Activated CD8-positive, alpha-beta memory T cell treated with anti-CD3 and anti-CD28 coated beads, Interleukin-2, amount 50 U/mL, for 1 hour (primary cell): ENCODE measurements around the gene CGB5.
"Not testable (repeated sequence)": the region's sequence is repeated elsewhere in the genome, so short reads cannot be mapped to it uniquely, and the experiment has no call there.

ENCODE experiments used
- DNase-seq: peaks from one replicate; pipeline ENCODE4 v3.0.0-alpha.2; 2020; ENCODE audit errors: extremely low read depth

The CGB5 gene

GRCh38 chr19:49043548-49043947, at the start of gene CGB5:
TSS of gene CGB5 (plus strand) at chr19:49043848. CDS start at chr19:49044210, 362 bp downstream.
- DNase-seq = not testable (repeated sequence)

DNA sequence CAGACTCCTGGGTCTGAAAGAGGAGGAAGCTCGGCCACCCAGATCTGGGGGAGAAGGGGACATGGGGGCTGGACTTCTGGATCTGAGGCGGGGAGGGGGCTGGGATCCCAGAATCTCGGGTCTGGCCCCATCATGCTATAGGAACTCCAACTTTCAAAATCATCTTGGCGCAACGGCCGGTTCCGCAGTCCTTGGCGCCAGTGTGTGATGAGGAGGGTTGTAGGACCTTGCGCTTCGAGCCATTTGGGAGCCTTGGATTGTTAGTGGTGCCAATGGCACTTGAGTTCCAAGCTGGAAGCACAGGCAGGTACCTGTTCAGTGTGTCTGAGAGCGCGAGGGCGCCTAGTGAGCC, 49.6 kb upstream of the CGB5 start:
- no peak for DNase-seq

- no peak for DNase-seq
These were observed 45.7 kb upstream of the CGB5 start for GRCh38 chr19:48997972-48998371.

GRCh38 chr19:48999481-49000325, 43.9 kb upstream of the CGB5 start:
- DNase-seq = peak; percentile 38

DNA sequence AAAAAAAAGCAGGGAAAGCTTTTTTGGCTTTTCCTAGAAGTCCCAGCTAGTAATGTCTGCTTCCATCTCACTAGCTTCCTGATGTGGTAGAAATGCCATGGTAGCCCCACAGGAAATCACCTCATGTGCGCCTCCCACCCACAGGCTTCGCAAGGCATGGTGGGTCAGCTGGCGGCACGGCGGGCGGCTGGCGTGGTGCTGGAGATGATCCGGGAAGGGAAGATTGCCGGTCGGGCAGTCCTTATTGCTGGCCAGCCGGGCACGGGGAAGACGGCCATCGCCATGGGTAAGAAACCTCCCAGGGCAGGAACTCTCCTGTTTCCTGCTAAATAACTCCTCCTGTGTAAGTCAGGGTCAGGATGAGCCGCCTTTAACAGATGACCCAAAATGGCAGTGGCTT, 39.5 kb upstream of the CGB5 start:
- no peak for DNase-seq

GRCh38 chr19:49004964-49005614, 38.6 kb upstream of the CGB5 start:
- no peak for DNase-seq

GRCh38 chr19:49006905-49007304, 36.7 kb upstream of the CGB5 start:
- DNase-seq = no peak

DNA sequence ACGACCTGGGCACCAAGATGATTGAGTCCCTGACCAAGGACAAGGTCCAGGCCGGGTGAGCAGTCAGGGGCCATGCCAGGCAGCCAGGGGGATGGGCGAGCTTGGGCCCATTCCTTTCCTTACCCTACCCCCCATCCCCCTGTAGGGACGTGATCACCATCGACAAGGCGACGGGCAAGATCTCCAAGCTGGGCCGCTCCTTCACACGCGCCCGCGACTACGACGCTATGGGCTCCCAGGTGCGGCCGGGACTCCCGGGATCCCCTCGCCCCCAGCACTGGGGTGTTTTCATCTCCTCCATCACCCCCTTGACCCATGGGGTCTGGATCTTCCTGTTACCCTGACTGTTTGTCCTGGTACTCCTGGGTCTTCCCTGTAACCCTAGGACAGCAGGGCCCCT, 33.8 kb upstream of the CGB5 start:
- DNase-seq = no peak

GRCh38 chr19:49010453-49010852, 33.2 kb upstream of the CGB5 start:
- no peak for DNase-seq

- no peak for DNase-seq
These were observed 32.5 kb upstream of the CGB5 start for GRCh38 chr19:49011194-49011593.

GRCh38 chr19:49014123-49014869, 29.4 kb upstream of the CGB5 start:
- DNase-seq = no peak

DNA sequence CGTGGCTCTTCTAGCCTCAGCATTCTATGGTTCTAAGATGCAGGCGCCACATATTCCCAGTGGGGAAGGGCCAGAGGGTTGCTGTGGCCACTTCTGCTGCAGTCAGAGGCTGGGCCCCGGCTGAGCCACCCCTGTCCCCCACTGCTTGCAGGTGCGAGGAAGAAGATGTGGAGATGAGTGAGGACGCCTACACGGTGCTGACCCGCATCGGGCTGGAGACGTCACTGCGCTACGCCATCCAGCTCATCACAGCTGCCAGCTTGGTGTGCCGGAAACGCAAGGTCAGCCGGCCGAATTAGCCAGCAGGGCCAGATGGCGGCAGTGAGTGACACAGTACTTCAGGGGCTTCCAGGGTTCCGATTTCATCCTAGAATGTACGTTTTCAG, 28.8 kb upstream of the CGB5 start:
- DNase-seq = no peak

- no peak for DNase-seq
These were observed 27.4 kb upstream of the CGB5 start for GRCh38 chr19:49016067-49016839.

GRCh38 chr19:49017041-49017665, 26.5 kb upstream of the CGB5 start, which contains the start of gene LHB:
TSS of gene LHB (minus strand) at chr19:49017091. CDS start at chr19:49017081, 10 bp downstream.
- no peak for DNase-seq

DNA sequence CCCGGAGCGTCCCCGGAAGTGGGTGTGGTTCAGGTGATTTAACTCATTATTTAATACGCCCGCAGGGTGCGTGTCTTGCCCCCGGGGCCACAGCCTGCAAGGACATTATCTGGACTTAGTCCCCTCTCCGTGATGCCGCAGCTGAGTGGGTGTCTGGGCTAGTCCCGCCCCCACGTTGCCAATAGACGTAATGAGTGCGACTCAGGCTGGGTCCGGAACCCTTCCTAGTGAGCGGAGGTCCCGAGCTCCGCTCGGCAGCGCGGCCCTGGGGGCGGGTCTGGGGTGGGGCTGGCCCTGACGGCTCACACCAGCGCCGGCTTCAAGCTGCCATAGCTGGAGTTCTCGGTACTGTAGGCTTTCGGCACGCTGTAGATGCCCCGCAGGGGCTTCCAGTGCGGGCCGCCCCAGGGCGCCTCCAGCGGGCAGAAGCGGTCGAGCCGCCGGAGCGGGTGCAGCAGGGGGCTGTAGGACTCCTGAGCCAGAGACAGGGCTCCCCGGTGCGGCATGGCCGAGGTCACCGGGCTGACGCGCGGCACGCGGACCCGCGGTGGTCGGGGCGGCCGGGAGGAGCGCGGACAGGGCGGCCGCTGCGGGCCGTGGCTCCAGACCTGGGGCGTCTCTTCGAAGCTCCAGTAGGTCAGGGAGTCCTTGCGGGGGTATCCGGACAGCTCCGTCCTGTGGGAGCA, 25.8 kb upstream of the CGB5 start:
- DNase-seq = no peak

GRCh38 chr19:49018388-49019241, 25.0 kb upstream of the CGB5 start:
- not testable (repeated sequence) for DNase-seq

GRCh38 chr19:49019242-49019932, 24.3 kb upstream of the CGB5 start:
- no peak for DNase-seq

DNA sequence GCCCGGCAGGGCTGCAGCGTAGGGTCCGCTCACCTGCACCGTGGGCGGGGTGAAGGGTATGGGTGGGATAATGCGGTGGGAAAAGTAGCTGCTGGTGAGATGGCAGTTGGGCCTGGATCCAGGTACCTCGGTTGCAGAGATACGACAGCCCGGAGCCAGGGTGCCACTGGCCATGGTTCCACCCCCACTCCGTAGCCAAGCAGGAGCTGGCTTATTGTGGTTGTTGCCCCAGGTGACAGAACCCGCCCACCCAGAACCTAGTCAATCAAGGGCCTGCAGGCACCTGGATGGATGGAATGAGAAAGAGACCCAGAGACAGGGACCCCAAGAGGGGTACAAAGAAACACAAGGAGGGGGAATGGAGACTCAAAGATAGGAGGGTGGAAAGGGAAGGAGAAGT, 23.3 kb upstream of the CGB5 start:
- DNase-seq = no peak
